Endothelial cell of umbilical vein (primary cell): Measurements from ENCODE around the gene CAMKK2. TPM values are rescaled to one million over a fixed set of nuclear protein-coding genes. Genes with fewer than 3 reads are reported as not detected.

ENCODE experiments used
- BruUV-seq: library from RNA; stranded (reverse); fragments of 400-500 nt; replicated peaks from 2 replicates; lab custom pipeline; 2021; lab: Mats Ljungman, UMichigan
- CTCF ChIA-PET: fragments of 300-600, 350-600 bp; sonication (Branson Sonifier 250); formaldehyde crosslinking; loops from one replicate; lab custom pipeline; 2021; ENCODE audit warnings: antibody characterized with exemption, inconsistent platforms; lab: Charles Lee
- POLR2A ChIA-PET: fragments of 300-600, 350-600 bp; sonication (Branson Sonifier 250); formaldehyde crosslinking; loops from one replicate; lab custom pipeline; 2021; ENCODE audit warnings: antibody characterized with exemption, inconsistent platforms; lab: Charles Lee
- DNase-seq: peaks from one replicate; pipeline ENCODE4 v3.0.0-alpha.2; 2011; ENCODE audit warnings: low read depth, low spot score
- FAIRE-seq: peaks from 2 replicates; lab custom pipeline; 2011; peaks lifted over from hg19 to GRCh38; lab: Jason Lieb, UNC
- H2AFZ ChIP-seq: 2 replicates; pipeline ENCODE4 v1.6.0; 2012; ENCODE audit warnings: low read depth, low read length, control low read depth, inconsistent platforms
- H3K27ac ChIP-seq: 2 replicates; pipeline ENCODE4 v1.5.1; 2011; ENCODE audit warnings: low read depth, mild to moderate bottlenecking, control low read depth, low read length, moderate library complexity; ENCODE audit not compliant: insufficient read depth
- H3K27me3 ChIP-seq, 2 experiments: 2 replicates each; pipeline versions ENCODE4 v1.6.0 to v1.6.1; 2011; ENCODE audit warnings: low read length in 2 of 2, mixed read lengths in 1 of 2; ENCODE audit not compliant: control insufficient read depth in 2 of 2, insufficient read depth in 2 of 2
- H3K36me3 ChIP-seq, 2 experiments: 2 replicates in 1 of 2; 3 replicates in 1 of 2; pipeline ENCODE4 v1.5.1; 2011; ENCODE audit warnings: low read length in 2 of 2, mild to moderate bottlenecking in 1 of 2, moderate library complexity in 1 of 2; ENCODE audit not compliant: control insufficient read depth in 2 of 2, insufficient read depth in 2 of 2; ENCODE audit errors: extremely low read depth in 1 of 2
- H3K4me1 ChIP-seq: 3 replicates; pipeline ENCODE4 v1.5.1; 2011; ENCODE audit warnings: mild to moderate bottlenecking, low read length; ENCODE audit not compliant: control insufficient read depth, insufficient read depth; ENCODE audit errors: extremely low read depth
- H3K4me2 ChIP-seq: 2 replicates; pipeline ENCODE4 v1.6.1; 2011; ENCODE audit warnings: low read length, control low read depth, mixed read lengths; ENCODE audit not compliant: insufficient read depth
- H3K4me3 ChIP-seq, 3 experiments: fragments of 200-600 bp in 1 of 3; sonication (generic), shearing (Covaris generic) in 1 of 3; replicated peaks in 1 of 3; 2 replicates each; pipeline ENCODE4 v1.5.1; 2011 to 2016; ENCODE audit warnings: control low read depth in 3 of 3, low read length in 3 of 3, mild to moderate bottlenecking in 2 of 3, inconsistent platforms in 1 of 3, low read depth in 1 of 3, moderate library complexity in 1 of 3; ENCODE audit not compliant: insufficient read depth in 1 of 3
- H3K79me2 ChIP-seq: 2 replicates; pipeline ENCODE4 v1.6.0; 2012; ENCODE audit warnings: low read length, inconsistent platforms; ENCODE audit not compliant: control insufficient read depth, insufficient read depth
- H3K9ac ChIP-seq: replicated peaks from 2 replicates; pipeline ENCODE3; 2011; ENCODE audit warnings: low read length, control low read depth; ENCODE audit not compliant: insufficient read depth; ENCODE audit errors: extremely low read depth
- H3K9me1 ChIP-seq: replicated peaks from 3 replicates; pipeline ENCODE4 v1.6.0; 2011; ENCODE audit warnings: mild to moderate bottlenecking, low read length; ENCODE audit not compliant: control insufficient read depth, insufficient read depth; ENCODE audit errors: extremely low read depth
- H3K9me3 ChIP-seq: replicated peaks from 2 replicates; pipeline ENCODE4 v1.5.1; 2012; ENCODE audit warnings: low read length, inconsistent platforms; ENCODE audit not compliant: control insufficient read depth, insufficient read depth
- H4K20me1 ChIP-seq: replicated peaks from 2 replicates; pipeline ENCODE3; 2011; ENCODE audit warnings: mild to moderate bottlenecking, low read length; ENCODE audit not compliant: control insufficient read depth, insufficient read depth; ENCODE audit errors: extremely low read depth
- EZH2 ChIP-seq: IDR thresholded peaks from 2 replicates; pipeline ENCODE4 v1.6.1; 2012; ENCODE audit warnings: borderline replicate concordance, low read depth, mild to moderate bottlenecking, moderate library complexity, low read length, inconsistent platforms; ENCODE audit not compliant: severe bottlenecking
- FOS ChIP-seq: IDR thresholded peaks from 2 replicates; pipeline ENCODE4 v1.6.1; 2011; ENCODE audit warnings: mild to moderate bottlenecking, low read length, moderate library complexity, borderline replicate concordance; ENCODE audit not compliant: insufficient read depth
- GATA2 ChIP-seq: IDR thresholded peaks from 2 replicates; pipeline ENCODE4 v1.7.0; 2011; ENCODE audit warnings: low read depth, mild to moderate bottlenecking, moderate library complexity, mixed read lengths, low read length; ENCODE audit not compliant: insufficient read length, insufficient read depth
- JUN ChIP-seq: IDR thresholded peaks from 2 replicates; pipeline ENCODE4 v1.6.1; 2011; ENCODE audit warnings: borderline replicate concordance, low read depth; ENCODE audit not compliant: insufficient read length, insufficient read depth
- MAX ChIP-seq: IDR thresholded peaks from 2 replicates; pipeline ENCODE4 v1.6.1; 2011; ENCODE audit not compliant: insufficient read depth, insufficient read length
- MYC ChIP-seq: IDR thresholded peaks from one replicate; pipeline ENCODE4 v1.6.1; 2011; ENCODE audit warnings: mild to moderate bottlenecking, low read depth, low read length
- POLR2A ChIP-seq: IDR thresholded peaks from 2 replicates; pipeline ENCODE4 v1.6.1; 2012; ENCODE audit warnings: low read depth, mild to moderate bottlenecking, control low read depth, low read length
- POLR2AphosphoS5 ChIP-seq: IDR thresholded peaks from 2 replicates; pipeline ENCODE4 v1.6.1; 2012; ENCODE audit warnings: low read depth, mild to moderate bottlenecking, control low read depth, low read length, moderate library complexity; ENCODE audit not compliant: insufficient read depth
- dilution Hi-C: fragments of 300-500 bp; cut with MboI; formaldehyde crosslinking; loops from one replicate; pipeline ENCODE4 v1.15.0; 2019; ENCODE audit warnings: low sequenced_read_pairs; ENCODE audit not compliant: extremely low pct_ligation_motif_present
- intact Hi-C: fragments of 100-400 bp; cut with micrococcal nuclease; formaldehyde crosslinking; loops from one replicate; pipeline ENCODE4 v1.10.0; 2022
- polyA plus RNA-seq, 4 experiments: library from polyadenylated mRNA; depleted of rRNA in 3 of 4; stranded (reverse) in 3 of 4; unstranded in 1 of 4; fragments of >200 nt; gene quantifications; 2 replicates each; pipeline versions ENCODE4 v1.2.1 to v1.2.3, GENCODE V29; 2011 to 2012; ENCODE audit warnings: missing spikeins in 1 of 4
- total RNA-seq: library from RNA; stranded (reverse); gene quantifications from 2 replicates; pipeline ENCODE4 v1.2.3, GENCODE V29; 2021
- TF ChIP-seq, protein P1 (sequence below), 2 donors: IDR thresholded peaks; 1 replicate in 1 of 2; 2 replicates in 1 of 2; pipeline ENCODE4 v1.5.1; 2011; ENCODE audit warnings: low read length in 2 of 2, mild to moderate bottlenecking in 2 of 2, moderate library complexity in 2 of 2, control low read depth in 1 of 2, inconsistent platforms in 1 of 2, low read depth in 1 of 2; ENCODE audit not compliant: insufficient read depth in 1 of 2; ENCODE audit errors: extremely low read depth in 1 of 2

Gene CAMKK2
- total and polyA plus RNA-seq, 2 donors (not counting 3 experiments of a cell fraction or from before 2014, with no cell fraction given), result 32.5 to 45.0 TPM

GRCh38 chr12:121239351-121240061 is 57.0 kb downstream of the CAMKK2 start:
- Histone ChIP-seq H3K79me2 (no peaks in the 10 kb centered on the region), H3K9me3 (no peaks in the 10 kb centered on the region), H3K9ac (no peak overlapping the region), H2AFZ (no peak overlapping the region), H3K4me2 (no peak overlapping the region), H3K27ac (no peak overlapping the region), H3K36me3 (peaks cover 0 to 22% of the 10 kb centered on the region in 2 experiments), H3K27me3 (no peaks in the 10 kb centered on the region), H4K20me1 (no peaks in the 10 kb centered on the region), H3K4me3 (no peak overlapping the region), H3K4me1 (peaks cover 14% of the 10 kb centered on the region), H3K9me1 (no peaks in the 10 kb centered on the region)
- ChIA-PET POLR2A (interaction anchor here (0.5 kb wide), 1 partner anchor 154 kb away, joined by 3 read pairs; no protein-coding TSS in a partner anchor), CTCF (interaction anchor here (0.9 to 1.9 kb wide), 7 partner anchors 9 to 234 kb away, joined by 3 to 7 read pairs (median 5); no protein-coding TSS in a partner anchor)
- intact Hi-C loops (no loop called here), dilution Hi-C loops (no loop called here)
- BruUV-seq, result no TSS peak
- no peak for DNase-seq
- TF ChIP-seq EZH2 (no peak), MYC (no peak), GATA2 (no peak), MAX (no peak), POLR2A (no peak), JUN (no peak), POLR2AphosphoS5 (no peak), FOS (no peak)
- TF ChIP-seq, protein P1, sequence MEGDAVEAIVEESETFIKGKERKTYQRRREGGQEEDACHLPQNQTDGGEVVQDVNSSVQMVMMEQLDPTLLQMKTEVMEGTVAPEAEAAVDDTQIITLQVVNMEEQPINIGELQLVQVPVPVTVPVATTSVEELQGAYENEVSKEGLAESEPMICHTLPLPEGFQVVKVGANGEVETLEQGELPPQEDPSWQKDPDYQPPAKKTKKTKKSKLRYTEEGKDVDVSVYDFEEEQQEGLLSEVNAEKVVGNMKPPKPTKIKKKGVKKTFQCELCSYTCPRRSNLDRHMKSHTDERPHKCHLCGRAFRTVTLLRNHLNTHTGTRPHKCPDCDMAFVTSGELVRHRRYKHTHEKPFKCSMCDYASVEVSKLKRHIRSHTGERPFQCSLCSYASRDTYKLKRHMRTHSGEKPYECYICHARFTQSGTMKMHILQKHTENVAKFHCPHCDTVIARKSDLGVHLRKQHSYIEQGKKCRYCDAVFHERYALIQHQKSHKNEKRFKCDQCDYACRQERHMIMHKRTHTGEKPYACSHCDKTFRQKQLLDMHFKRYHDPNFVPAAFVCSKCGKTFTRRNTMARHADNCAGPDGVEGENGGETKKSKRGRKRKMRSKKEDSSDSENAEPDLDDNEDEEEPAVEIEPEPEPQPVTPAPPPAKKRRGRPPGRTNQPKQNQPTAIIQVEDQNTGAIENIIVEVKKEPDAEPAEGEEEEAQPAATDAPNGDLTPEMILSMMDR (IDR thresholded peaks at IDR 0.05; ENCODE audit: extremely low read depth in 1 of 2, insufficient read depth in 1 of 2, low read depth in 1 of 2, low read length in 2 of 2), result no peak
- FAIRE-seq, result no peak
